ENCODE measurements around the gene HCN2. TPM values are rescaled to one million over a fixed set of nuclear protein-coding genes. Genes with fewer than 3 reads are reported as not detected.
"Not testable (repeated sequence)": the region's sequence is repeated elsewhere in the genome, so short reads cannot be mapped to it uniquely, and the experiment has no call there.

Gene HCN2
- total and polyA plus RNA-seq, 8 donors, result 0.12 to 0.82 (median 0.21) TPM

GRCh38 chr19:601790-602189 is 12.1 kb downstream of the HCN2 start:
- Histone ChIP-seq H3K27me3 (no peaks in the 10 kb centered on the region), H3K9me3 (no peaks in the 10 kb centered on the region), H3K27ac (no peak overlapping the region), H3K4me3 (no peak overlapping the region), H3K36me3 (no peaks in the 10 kb centered on the region), H3K4me1 (no peaks in the 10 kb centered on the region)
- WGBS, 2 donors, result 55 to 66% methylated on average over 21 to 25 of the region's 25 CpGs
- DNase-seq, result no peak
- no peak for ATAC-seq
- TF ChIP-seq, protein P1, sequence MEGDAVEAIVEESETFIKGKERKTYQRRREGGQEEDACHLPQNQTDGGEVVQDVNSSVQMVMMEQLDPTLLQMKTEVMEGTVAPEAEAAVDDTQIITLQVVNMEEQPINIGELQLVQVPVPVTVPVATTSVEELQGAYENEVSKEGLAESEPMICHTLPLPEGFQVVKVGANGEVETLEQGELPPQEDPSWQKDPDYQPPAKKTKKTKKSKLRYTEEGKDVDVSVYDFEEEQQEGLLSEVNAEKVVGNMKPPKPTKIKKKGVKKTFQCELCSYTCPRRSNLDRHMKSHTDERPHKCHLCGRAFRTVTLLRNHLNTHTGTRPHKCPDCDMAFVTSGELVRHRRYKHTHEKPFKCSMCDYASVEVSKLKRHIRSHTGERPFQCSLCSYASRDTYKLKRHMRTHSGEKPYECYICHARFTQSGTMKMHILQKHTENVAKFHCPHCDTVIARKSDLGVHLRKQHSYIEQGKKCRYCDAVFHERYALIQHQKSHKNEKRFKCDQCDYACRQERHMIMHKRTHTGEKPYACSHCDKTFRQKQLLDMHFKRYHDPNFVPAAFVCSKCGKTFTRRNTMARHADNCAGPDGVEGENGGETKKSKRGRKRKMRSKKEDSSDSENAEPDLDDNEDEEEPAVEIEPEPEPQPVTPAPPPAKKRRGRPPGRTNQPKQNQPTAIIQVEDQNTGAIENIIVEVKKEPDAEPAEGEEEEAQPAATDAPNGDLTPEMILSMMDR (IDR thresholded peaks at IDR 0.05), result no peak
- intact Hi-C loops (cut with DNase I), result no loop called here
- no peak for FAIRE-seq

DNA sequence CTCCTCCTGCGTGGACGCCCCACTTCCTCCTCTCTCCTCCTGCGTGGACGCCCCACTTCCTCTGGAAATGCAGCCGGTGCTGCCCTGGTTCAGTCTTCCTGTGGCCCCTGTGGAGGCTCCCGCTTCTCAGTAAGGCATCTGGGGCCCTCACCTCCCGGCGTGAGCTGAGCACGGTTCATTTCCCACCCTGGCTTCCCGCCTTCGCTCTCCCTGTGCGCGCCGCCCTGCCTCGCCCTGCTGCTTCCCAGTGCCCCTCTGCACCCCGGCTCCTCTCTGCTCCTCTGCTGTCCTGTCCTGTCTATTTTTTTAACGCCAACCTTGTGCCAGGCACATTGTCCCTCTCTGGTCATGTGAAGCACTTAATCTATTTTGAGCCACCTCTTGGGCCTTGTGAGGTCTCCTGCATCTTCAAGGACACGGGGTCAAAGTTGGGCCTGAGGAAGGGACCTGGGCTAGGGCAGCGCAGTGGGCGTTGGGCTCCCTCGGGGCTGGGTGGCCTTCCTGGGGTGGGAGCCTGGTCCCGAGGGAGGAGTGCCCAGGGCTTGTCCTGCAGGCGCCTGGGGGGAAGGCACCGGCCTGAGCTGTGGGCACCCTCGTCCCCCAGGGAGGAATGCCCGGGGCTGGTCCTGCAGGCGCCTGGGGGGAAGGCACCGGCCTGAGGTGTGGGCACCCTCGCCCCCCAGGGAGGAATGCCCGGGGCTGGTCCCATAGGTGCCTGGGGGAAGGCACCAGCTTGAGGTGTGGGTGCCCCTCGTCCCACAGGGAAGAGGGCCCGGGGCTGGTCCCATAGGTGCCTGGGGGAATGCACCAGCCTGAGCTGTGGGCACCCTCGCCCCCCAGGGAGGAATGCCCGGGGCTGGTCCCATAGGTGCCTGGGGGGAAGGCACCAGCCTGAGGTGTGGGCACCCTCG is 13.0 kb downstream of the HCN2 start:
- Histone ChIP-seq H3K27me3 (no peaks in the 10 kb centered on the region), H3K4me3 (no peak overlapping the region), H3K4me1 (no peaks in the 10 kb centered on the region), H3K36me3 (no peaks in the 10 kb centered on the region), H3K9me3 (no peaks in the 10 kb centered on the region), H3K27ac (no peak overlapping the region)
- no peak for FAIRE-seq
- peak in 1 of 6 donors; percentile 69 for DNase-seq
- TF ChIP-seq, protein P1 (IDR thresholded peaks at IDR 0.05), result no peak
- intact Hi-C loops (cut with DNase I), result no loop called here
- ATAC-seq, result no peak
- 72 to 76% methylated on average over 32 to 35 of the region's 35 CpGs for WGBS, 2 donors

- peak in 1 of 6 donors; percentile 64 for DNase-seq
- FAIRE-seq; H3K36me3 ChIP-seq; H3K27me3 ChIP-seq; H3K4me1 ChIP-seq; intact Hi-C loops (cut with DNase I); H3K27ac ChIP-seq; ATAC-seq; H3K9me3 ChIP-seq; H3K4me3 ChIP-seq: not testable (repeated sequence)
- WGBS, 2 donors, result 78 to 83% methylated on average over 13 of the region's 13 CpGs
These were observed 13.6 kb downstream of the HCN2 start for GRCh38 chr19:603302-603639.

DNA sequence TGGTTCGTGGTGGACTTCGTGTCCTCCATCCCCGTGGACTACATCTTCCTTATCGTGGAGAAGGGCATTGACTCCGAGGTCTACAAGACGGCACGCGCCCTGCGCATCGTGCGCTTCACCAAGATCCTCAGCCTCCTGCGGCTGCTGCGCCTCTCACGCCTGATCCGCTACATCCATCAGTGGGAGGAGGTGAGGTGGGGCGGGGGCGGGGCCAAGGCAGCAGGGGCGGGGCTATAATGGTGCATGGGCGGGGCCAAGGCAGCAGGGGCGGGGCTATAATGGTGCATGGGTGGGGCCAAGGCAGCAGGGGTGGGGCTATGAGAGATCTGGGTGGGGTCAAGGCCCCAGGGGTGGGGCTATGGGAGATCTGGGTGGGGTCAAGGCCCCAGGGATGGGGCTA is 14.1 kb downstream of the HCN2 start:
- peak in 1 of 6 donors; percentile 50 for DNase-seq
- H3K36me3 ChIP-seq; H3K4me3 ChIP-seq; H3K27ac ChIP-seq; ATAC-seq; H3K4me1 ChIP-seq; H3K9me3 ChIP-seq; H3K27me3 ChIP-seq; intact Hi-C loops (cut with DNase I); FAIRE-seq: not testable (repeated sequence)
- whole genome bisulfite sequencing, 2 donors, result 87 to 88% methylated on average over 20 of the region's 20 CpGs

GRCh38 chr19:604355-604754 is 14.7 kb downstream of the HCN2 start:
- DNase-seq, result peak in 2 of 6 donors; percentile 33 to 51
- Histone ChIP-seq H3K36me3 (no peaks in the 10 kb centered on the region), H3K27ac (no peak overlapping the region), H3K4me3 (no peak overlapping the region), H3K4me1 (no peaks in the 10 kb centered on the region), H3K27me3 (no peaks in the 10 kb centered on the region), H3K9me3 (no peaks in the 10 kb centered on the region)
- TF ChIP-seq, protein P1 (IDR thresholded peaks at IDR 0.05), result no peak
- FAIRE-seq, result no peak
- ATAC-seq, result no peak
- 69 to 91% methylated on average over 11 of the region's 11 CpGs for WGBS, 2 donors
- intact Hi-C loops (cut with DNase I), result no loop called here

- ATAC-seq; H3K9me3 ChIP-seq; H3K4me1 ChIP-seq; H3K27ac ChIP-seq; H3K27me3 ChIP-seq; H3K4me3 ChIP-seq; H3K36me3 ChIP-seq; FAIRE-seq; intact Hi-C loops (cut with DNase I): not testable (repeated sequence)
- 71 to 80% methylated on average over 16 to 32 of the region's 34 CpGs for WGBS, 2 donors
- DNase-seq, result peak in 2 of 6 donors; percentile 26 to 66
These were observed 15.6 kb downstream of the HCN2 start for GRCh38 chr19:605061-605971.

Measured in pancreas (tissue), 10 donors.